Spleen (tissue), 11 donors: ENCODE data around the gene POU2AF1. TPM values are rescaled to one million over a fixed set of nuclear protein-coding genes. Genes with fewer than 3 reads are reported as not detected.
A peak's percentile ranks its signal among the peaks of the same experiment; 100 is the strongest.

Experiments used
- DNase-seq: peaks from one replicate; pipeline ENCODE4 v3.0.0-alpha.2; 2020
- H3K27ac ChIP-seq, 8 donors: fragments of 200-600 bp; sonication (generic) in 7 of 8; 1 replicate in 4 of 8; 2 replicates in 4 of 8; pipeline versions ENCODE4 v1.5.0 to v1.8.0; 2016 to 2021; ENCODE audit warnings: inconsistent platforms in 4 of 8, mild to moderate bottlenecking in 4 of 8, moderate library complexity in 1 of 8
- H3K27me3 ChIP-seq, 7 donors: fragments of 200-600 bp; sonication (generic) in 6 of 7; replicated peaks in 1 of 7; 1 replicate in 4 of 7; 2 replicates in 3 of 7; pipeline versions ENCODE4 v1.5.0 to v1.8.0; 2016 to 2021; ENCODE audit warnings: inconsistent platforms in 3 of 7, mild to moderate bottlenecking in 1 of 7
- H3K36me3 ChIP-seq, 6 donors: fragments of 200-600 bp; sonication (generic) in 5 of 6; 1 replicate in 4 of 6; 2 replicates in 2 of 6; pipeline versions ENCODE4 v1.5.0 to v1.8.0; 2016 to 2021; ENCODE audit warnings: inconsistent platforms in 2 of 6
- H3K4me1 ChIP-seq, 6 donors: fragments of 200-600 bp; sonication (generic) in 5 of 6; 1 replicate in 3 of 6; 2 replicates in 3 of 6; pipeline versions ENCODE4 v1.5.0 to v1.8.0; 2016 to 2021; ENCODE audit warnings: inconsistent platforms in 3 of 6
- H3K4me3 ChIP-seq, 8 donors: fragments of 200-600 bp; sonication (generic) in 7 of 8; 1 replicate in 4 of 8; 2 replicates in 4 of 8; pipeline versions ENCODE4 v1.5.0 to v1.8.0; 2016 to 2021; ENCODE audit warnings: inconsistent platforms in 4 of 8, mild to moderate bottlenecking in 4 of 8, moderate library complexity in 2 of 8
- H3K9me3 ChIP-seq, 8 donors: fragments of 200-600 bp; sonication (generic) in 7 of 8; 1 replicate in 4 of 8; 2 replicates in 4 of 8; pipeline versions ENCODE4 v1.5.0 to v1.8.0; 2016 to 2021; ENCODE audit warnings: inconsistent platforms in 4 of 8
- POLR2A ChIP-seq, 3 donors: fragments of 450-650 bp; IDR thresholded peaks; one replicate each; pipeline ENCODE4 v1.5.1; 2017; ENCODE audit warnings: antibody characterized with exemption in 3 of 3, mild to moderate bottlenecking in 1 of 3
- POLR2AphosphoS5 ChIP-seq, 3 donors: sonication (generic); formaldehyde crosslinking; IDR thresholded peaks; one replicate each; pipeline ENCODE4 v1.5.1; 2017; ENCODE audit warnings: antibody characterized with exemption in 3 of 3
- WGBS, 5 donors: extraction: QIAGEN DNeasy Blood & Tissue Kit in 3 of 5; methylation state at CpG; one replicate each; pipeline versions ENCODE4 v1.1.5 to v1.1.7; 2013 to 2018; 5-methylcytosine and 5-hydroxymethylcytosine counted together
- intact Hi-C: fragments of 100-400 bp; cut with DNase I; formaldehyde crosslinking; loops from one replicate; pipeline ENCODE4 v1.15.0; 2023; ENCODE audit warnings: low total_unique reads
- polyA plus RNA-seq, 3 donors: library from polyadenylated mRNA; stranded (reverse); fragments of 200-250 nt; gene quantifications; one replicate each; pipeline ENCODE4 v1.2.1, GENCODE V29; 2013
- total RNA-seq, 7 donors: library from RNA; depleted of rRNA in 3 of 7; stranded (reverse); fragments of >200 nt in 3 of 7; fragmentation: NEBNext Ultra II Directional in 4 of 7; extraction: Animal tissue kit (Norgen Biotek cat#: 25700) in 4 of 7; gene quantifications; one replicate each; pipeline versions ENCODE4 v1.1.0 to v1.2.1, GENCODE V29; 2016 to 2021
- TF ChIP-seq, protein P1 (sequence below), 11 experiments: fragments of 200-600 bp in 7 of 11; fragments of 450-650 bp in 4 of 11; sonication (generic) in 4 of 11; IDR thresholded peaks in 8 of 11; conservative IDR thresholded peaks in 3 of 11; 1 replicate in 7 of 11; 2 replicates in 4 of 11; pipeline versions ENCODE4 v1.4.0 to v1.8.0; 2016 to 2021; ENCODE audit warnings: antibody characterized with exemption in 11 of 11, inconsistent platforms in 4 of 11, mild to moderate bottlenecking in 1 of 11
- donor health status: healthy with polysubstance abuse.
- donor health status: DM: no; HTN: no; CAD: no; lungs with moderate emphysema.
- donor health status: DM: no; HTN: no; CAD: no.
- donor health status: Bipolar disorder and iron deficiency.
- donor health status: healthy.
- donor health status: DM: no; HTN: no; CAD: no.
- donor health status: DM: yes; HTN: yes; CAD: no.

POU2AF1 gene
- total and polyA plus RNA-seq, 10 donors, result 60.1 to 280 (median 104) TPM

DNA sequence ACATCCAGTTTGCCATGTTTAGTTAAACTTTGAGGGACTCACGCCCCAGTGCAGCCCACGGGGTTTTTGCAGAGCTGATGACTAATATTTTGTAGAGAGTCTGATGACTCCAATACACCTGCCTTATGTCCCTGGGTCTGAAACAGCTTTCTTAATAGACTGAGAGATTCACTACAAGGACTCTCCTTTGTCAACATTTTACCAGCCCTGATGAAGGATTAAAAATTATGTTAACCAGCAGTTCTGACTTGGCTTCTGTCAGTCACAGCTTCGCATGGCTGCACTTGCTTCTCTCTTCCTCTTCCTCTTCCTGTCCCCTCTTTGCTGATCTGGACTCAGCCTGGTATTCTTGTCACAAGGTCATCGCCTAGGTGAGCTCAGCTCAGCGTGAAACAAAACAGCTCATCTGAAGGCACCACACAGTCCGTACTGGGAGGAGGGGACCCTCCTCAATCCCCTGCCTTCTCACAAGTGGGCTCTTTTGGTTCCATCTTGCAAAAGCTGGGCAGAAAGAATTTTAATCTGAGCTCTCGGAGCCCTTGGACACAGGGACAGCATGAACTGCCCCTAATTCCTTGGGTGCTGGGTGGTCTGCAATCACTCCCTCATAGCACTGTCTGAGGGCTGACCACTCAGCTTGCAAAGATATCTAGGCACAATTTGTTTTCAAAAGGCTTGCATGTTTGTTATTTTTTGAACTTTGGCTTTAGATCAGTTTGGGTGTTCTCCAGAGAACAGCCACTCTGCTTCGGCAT is 38.1 kb upstream of the POU2AF1 start:
- H3K27ac ChIP-seq, result peak overlapping the region; percentile 54 to 86 (median 73)

DNA sequence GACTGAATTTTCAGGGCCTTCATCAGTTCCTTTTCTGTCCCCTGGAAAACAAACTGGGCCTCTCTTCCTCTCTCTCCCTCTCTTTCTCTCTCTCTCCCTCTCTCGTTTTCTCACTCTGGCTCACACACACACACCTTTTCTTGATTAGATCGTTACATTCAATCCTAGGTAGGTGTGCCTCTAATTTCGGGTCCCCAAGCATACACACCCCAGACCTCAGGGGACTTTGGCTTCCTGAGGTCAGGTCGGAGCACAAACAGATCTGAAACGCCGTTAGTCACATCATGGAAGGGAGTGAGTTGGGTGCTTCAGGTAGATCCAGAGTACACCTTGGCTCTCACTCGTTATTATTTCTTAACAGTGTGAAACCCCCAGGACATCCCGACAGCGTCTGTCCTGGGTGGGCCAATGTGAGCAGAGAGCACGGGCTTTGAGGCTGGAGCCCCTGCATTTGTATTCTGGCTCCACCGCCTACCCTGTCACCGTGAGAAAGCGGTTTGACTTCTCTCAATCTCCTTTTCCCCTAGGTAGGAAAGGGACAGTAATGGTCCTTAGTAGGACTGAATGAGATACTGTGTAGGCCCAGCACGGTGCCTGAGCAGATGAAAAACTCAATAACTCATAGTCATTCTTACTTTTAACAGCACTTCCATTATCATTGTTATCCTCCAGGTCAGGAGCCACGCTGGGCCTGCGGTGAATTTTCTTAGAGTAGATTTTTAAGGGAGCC is 37.3 kb upstream of the POU2AF1 start:
- 73 to 78% (median 76%) methylated on average over 16 of the region's 16 CpGs for WGBS, 5 donors
- Histone ChIP-seq H3K4me1 (peaks cover 17 to 73% (median 56%) of the 10 kb centered on the region in 6 donors), H3K27me3 (no peaks in the 10 kb centered on the region), H3K27ac (peak overlapping the region; percentile 54 to 86 (median 73)), H3K4me3 (peak overlapping the region in 1 of 8 donors; percentile 47), H3K36me3 (no peaks in the 10 kb centered on the region), H3K9me3 (no peaks in the 10 kb centered on the region)
- no peak for DNase-seq
- TF ChIP-seq POLR2A (IDR thresholded peaks at IDR 0.05) (no peak), POLR2AphosphoS5 (IDR thresholded peaks at IDR 0.05) (no peak)
- TF ChIP-seq, protein P1, sequence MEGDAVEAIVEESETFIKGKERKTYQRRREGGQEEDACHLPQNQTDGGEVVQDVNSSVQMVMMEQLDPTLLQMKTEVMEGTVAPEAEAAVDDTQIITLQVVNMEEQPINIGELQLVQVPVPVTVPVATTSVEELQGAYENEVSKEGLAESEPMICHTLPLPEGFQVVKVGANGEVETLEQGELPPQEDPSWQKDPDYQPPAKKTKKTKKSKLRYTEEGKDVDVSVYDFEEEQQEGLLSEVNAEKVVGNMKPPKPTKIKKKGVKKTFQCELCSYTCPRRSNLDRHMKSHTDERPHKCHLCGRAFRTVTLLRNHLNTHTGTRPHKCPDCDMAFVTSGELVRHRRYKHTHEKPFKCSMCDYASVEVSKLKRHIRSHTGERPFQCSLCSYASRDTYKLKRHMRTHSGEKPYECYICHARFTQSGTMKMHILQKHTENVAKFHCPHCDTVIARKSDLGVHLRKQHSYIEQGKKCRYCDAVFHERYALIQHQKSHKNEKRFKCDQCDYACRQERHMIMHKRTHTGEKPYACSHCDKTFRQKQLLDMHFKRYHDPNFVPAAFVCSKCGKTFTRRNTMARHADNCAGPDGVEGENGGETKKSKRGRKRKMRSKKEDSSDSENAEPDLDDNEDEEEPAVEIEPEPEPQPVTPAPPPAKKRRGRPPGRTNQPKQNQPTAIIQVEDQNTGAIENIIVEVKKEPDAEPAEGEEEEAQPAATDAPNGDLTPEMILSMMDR (IDR thresholded peaks at IDR 0.05 in 8 of 11, conservative IDR thresholded peaks at IDR 0.05 in 3 of 11), result no peak
- intact Hi-C loops, result loop anchor here (10.0 kb wide), 1 partner anchor 52 kb away; no protein-coding TSS in a partner anchor

More for the DNA sequence above, 38.1 kb upstream of the POU2AF1 start:
- no peaks in the 10 kb centered on the region for H3K9me3 ChIP-seq
- 26 to 48% (median 29%) methylated on average over 8 of the region's 8 CpGs for WGBS, 5 donors
- intact Hi-C loops, result loop anchor here (10.0 kb wide), 1 partner anchor 52 kb away; no protein-coding TSS in a partner anchor
- H3K27me3 ChIP-seq, result no peaks in the 10 kb centered on the region
- H3K36me3 ChIP-seq, result no peaks in the 10 kb centered on the region
- peak; percentile 83 for DNase-seq
- H3K4me3 ChIP-seq, result peak overlapping the region in 1 of 8 donors; percentile 47
- peaks cover 17 to 78% (median 56%) of the 10 kb centered on the region in 6 donors for H3K4me1 ChIP-seq
- TF ChIP-seq POLR2A (IDR thresholded peaks at IDR 0.05) (no peak), POLR2AphosphoS5 (IDR thresholded peaks at IDR 0.05) (peak in 2 of 3 donors; percentile 37 to 78)
- TF ChIP-seq, protein P1 (IDR thresholded peaks at IDR 0.05 in 8 of 11, conservative IDR thresholded peaks at IDR 0.05 in 3 of 11), result no peak

DNA sequence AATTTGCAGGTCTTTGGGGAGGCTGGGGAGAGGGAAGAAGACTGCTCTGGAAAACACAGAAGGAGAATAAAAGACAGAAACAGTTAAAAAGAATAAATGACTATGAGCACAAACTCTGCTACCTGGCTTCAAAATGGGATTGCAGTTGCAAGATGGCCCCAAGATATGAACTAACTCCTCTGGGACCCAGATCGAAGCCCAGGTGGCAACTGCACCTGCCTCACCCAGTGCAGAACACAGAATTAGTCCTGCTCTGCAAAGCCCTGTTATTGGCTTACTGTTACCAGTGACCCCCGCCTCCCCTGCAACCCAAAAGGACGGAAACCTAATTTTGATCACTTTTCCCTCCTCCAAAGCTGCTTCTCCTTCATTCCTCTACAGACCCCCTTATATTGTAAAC is 35.9 kb upstream of the POU2AF1 start:
- no peaks in the 10 kb centered on the region for H3K9me3 ChIP-seq
- H3K4me3 ChIP-seq, result peak overlapping the region in 1 of 8 donors; percentile 1
- no peaks in the 10 kb centered on the region for H3K27me3 ChIP-seq
- WGBS, 5 donors, result 66 to 80% (median 72%) methylated on average over 3 of the region's 3 CpGs
- H3K36me3 ChIP-seq, result no peaks in the 10 kb centered on the region
- intact Hi-C loops, result loop anchor here (10.0 kb wide), 1 partner anchor 50 kb away; no protein-coding TSS in a partner anchor
- peak overlapping the region; percentile 23 to 86 (median 70) for H3K27ac ChIP-seq
- TF ChIP-seq POLR2AphosphoS5 (IDR thresholded peaks at IDR 0.05), result no peak
- TF ChIP-seq, protein P1 (IDR thresholded peaks at IDR 0.05 in 8 of 11, conservative IDR thresholded peaks at IDR 0.05 in 3 of 11), result no peak
- TF ChIP-seq POLR2A (IDR thresholded peaks at IDR 0.05), result no peak
- peaks cover 17 to 78% (median 58%) of the 10 kb centered on the region in 6 donors for H3K4me1 ChIP-seq
- DNase-seq, result no peak
